ENCODE data around the gene MORN1.

Gene MORN1

DNA sequence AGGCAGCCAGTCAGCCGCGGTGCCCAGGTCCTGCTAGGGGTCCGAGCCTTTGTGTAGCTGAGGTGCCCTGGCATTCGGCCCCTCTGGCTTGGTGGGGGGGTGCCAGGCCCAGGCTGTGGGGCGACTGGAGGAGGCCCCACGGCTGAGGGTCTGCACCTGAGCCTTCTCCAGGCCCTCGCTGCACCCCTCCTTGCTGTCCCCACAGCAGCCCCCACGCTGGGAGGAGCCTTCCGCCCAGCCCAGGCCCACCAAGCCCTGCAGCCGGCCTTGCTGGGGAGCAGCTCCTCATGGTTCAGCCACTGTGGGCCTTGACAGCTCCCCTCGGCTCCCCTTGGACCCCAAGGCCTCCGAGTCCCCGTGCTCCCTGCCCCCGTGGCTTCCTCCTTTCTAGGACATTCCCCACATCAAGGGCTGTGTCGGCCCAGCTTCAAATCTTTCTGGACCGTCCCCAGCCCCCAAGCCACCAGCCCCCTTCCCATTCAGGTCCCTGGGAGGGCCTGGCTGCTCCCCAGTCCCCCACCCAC lies 67.8 kb downstream of the MORN1 start:
- Histone ChIP-seq H3K79me1 (replicated peaks; ENCODE audit: low read length, poor library complexity, severe bottlenecking) (no peaks in the 10 kb centered on the region), H2BK5ac (ENCODE audit: low read depth, low read length, poor library complexity, severe bottlenecking) (peak overlapping the region; percentile 12), H3K4me1 (ENCODE audit: control insufficient read depth, insufficient read depth, low read depth, low read length) (peaks cover 44% of the 10 kb centered on the region), H3K27me3 (ENCODE audit: control insufficient read depth in 1 of 2, insufficient read depth in 1 of 2, low read length in 2 of 2) (peaks cover 0 to 43% of the 10 kb centered on the region in 2 experiments), H3K23ac (ENCODE audit: low read length in 2 of 2) (no peak overlapping the region), H3K9me3 (ENCODE audit: control insufficient read depth, low read length) (no peaks in the 10 kb centered on the region), H3K9ac (ENCODE audit: low read length) (no peak overlapping the region), H3K18ac (ENCODE audit: low read depth in 1 of 2, low read length in 2 of 2) (no peak overlapping the region), H3K4ac (ENCODE audit: low read depth in 1 of 2, low read length in 2 of 2) (no peak overlapping the region), H2BK15ac (ENCODE audit: low read depth, poor library complexity, severe bottlenecking) (peak overlapping the region; percentile 2), H2BK12ac (ENCODE audit: low read length in 2 of 2) (peak overlapping the region in 1 of 2 experiments; percentile 94), H4K8ac (ENCODE audit: low read length) (no peak overlapping the region), H3K36me3 (ENCODE audit: control insufficient read depth in 1 of 2, insufficient read depth in 2 of 2, low read depth in 1 of 2, low read length in 2 of 2) (peaks cover 0 to 5% of the 10 kb centered on the region in 2 experiments), H3K4me2 (ENCODE audit: low read length, poor library complexity, severe bottlenecking) (no peak overlapping the region), H3K14ac (ENCODE audit: low read length in 2 of 2) (no peak overlapping the region), H4K91ac (ENCODE audit: low read length) (peak overlapping the region; percentile 9), H2AK5ac (ENCODE audit: low read length, severe bottlenecking) (peak overlapping the region; percentile 77), H2BK120ac (ENCODE audit: low read depth, low read length) (no peak overlapping the region), H2AFZ (ENCODE audit: low read depth, low read length) (no peak overlapping the region), H3K27ac (ENCODE audit: low read length, poor library complexity, severe bottlenecking) (no peak overlapping the region), H3K4me3 (ENCODE audit: insufficient read depth in 1 of 2, low read depth in 1 of 2, low read length in 2 of 2) (no peak overlapping the region)
- no peak for DNase-seq
- WGBS, result 92% methylated on average over 16 of the region's 16 CpGs

DNA sequence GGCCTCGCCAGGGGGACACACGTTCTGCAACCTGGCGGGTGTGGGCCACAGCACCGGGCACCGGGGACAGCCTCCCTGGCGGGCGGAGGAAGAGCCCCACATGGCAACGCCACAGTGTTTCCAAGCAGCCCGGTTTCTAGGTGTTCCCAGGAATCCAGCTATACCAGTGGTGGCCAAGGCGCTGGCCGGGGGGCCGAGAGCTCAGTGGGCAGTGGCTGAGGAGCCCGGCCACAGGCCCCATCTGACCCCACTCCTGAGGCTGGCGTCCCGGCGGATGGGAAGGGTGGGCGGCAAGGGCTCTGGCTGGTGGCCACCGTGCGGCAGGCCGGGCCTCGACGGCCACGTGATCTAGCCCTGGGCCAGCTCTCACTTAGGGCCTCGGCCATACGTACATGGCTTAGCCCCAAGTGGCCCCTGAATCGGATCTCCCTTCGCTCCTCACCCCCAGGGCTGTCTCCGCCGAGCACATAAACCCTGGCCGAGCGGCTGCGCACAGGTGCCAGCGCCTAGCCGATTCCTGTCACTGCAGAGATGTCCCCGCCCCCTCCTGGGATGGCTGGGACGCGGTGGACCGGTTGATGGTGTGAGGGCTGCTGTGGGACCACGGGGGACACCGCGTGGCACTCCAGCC lies 68.7 kb downstream of the MORN1 start:
- Histone ChIP-seq H3K9ac (ENCODE audit: low read length) (peak overlapping the region; percentile 93), H3K18ac (ENCODE audit: low read depth in 1 of 2, low read length in 2 of 2) (peak overlapping the region; percentile 71 to 84), H3K27ac (ENCODE audit: low read length, poor library complexity, severe bottlenecking) (peak overlapping the region; percentile 97), H2BK120ac (ENCODE audit: low read depth, low read length) (peak overlapping the region; percentile 64), H2BK15ac (ENCODE audit: low read depth, poor library complexity, severe bottlenecking) (peak overlapping the region; percentile 75), H2AFZ (ENCODE audit: low read depth, low read length) (peak overlapping the region; percentile 6), H3K4ac (ENCODE audit: low read depth in 1 of 2, low read length in 2 of 2) (peak overlapping the region; percentile 45 to 57), H2AK5ac (ENCODE audit: low read length, severe bottlenecking) (peak overlapping the region; percentile 77), H2BK12ac (ENCODE audit: low read length in 2 of 2) (peak overlapping the region; percentile 0 to 98), H3K79me1 (replicated peaks; ENCODE audit: low read length, poor library complexity, severe bottlenecking) (no peaks in the 10 kb centered on the region), H3K23ac (ENCODE audit: low read length in 2 of 2) (no peak overlapping the region), H4K8ac (ENCODE audit: low read length) (peak overlapping the region; percentile 76), H3K4me1 (ENCODE audit: control insufficient read depth, insufficient read depth, low read depth, low read length) (peaks cover 51% of the 10 kb centered on the region), H3K36me3 (ENCODE audit: control insufficient read depth in 1 of 2, insufficient read depth in 2 of 2, low read depth in 1 of 2, low read length in 2 of 2) (peaks cover 0 to 5% of the 10 kb centered on the region in 2 experiments), H3K4me3 (ENCODE audit: insufficient read depth in 1 of 2, low read depth in 1 of 2, low read length in 2 of 2) (peak overlapping the region in 1 of 2 experiments; percentile 29), H4K91ac (ENCODE audit: low read length) (peak overlapping the region; percentile 72), H3K27me3 (ENCODE audit: control insufficient read depth in 1 of 2, insufficient read depth in 1 of 2, low read length in 2 of 2) (peaks cover 0 to 48% of the 10 kb centered on the region in 2 experiments), H3K4me2 (ENCODE audit: low read length, poor library complexity, severe bottlenecking) (no peak overlapping the region), H2BK5ac (ENCODE audit: low read depth, low read length, poor library complexity, severe bottlenecking) (peak overlapping the region; percentile 92), H3K14ac (ENCODE audit: low read length in 2 of 2) (peak overlapping the region in 1 of 2 experiments; percentile 62), H3K9me3 (ENCODE audit: control insufficient read depth, low read length) (no peaks in the 10 kb centered on the region)
- WGBS, result 90% methylated on average over 41 of the region's 41 CpGs
- DNase-seq, result no peak

DNA sequence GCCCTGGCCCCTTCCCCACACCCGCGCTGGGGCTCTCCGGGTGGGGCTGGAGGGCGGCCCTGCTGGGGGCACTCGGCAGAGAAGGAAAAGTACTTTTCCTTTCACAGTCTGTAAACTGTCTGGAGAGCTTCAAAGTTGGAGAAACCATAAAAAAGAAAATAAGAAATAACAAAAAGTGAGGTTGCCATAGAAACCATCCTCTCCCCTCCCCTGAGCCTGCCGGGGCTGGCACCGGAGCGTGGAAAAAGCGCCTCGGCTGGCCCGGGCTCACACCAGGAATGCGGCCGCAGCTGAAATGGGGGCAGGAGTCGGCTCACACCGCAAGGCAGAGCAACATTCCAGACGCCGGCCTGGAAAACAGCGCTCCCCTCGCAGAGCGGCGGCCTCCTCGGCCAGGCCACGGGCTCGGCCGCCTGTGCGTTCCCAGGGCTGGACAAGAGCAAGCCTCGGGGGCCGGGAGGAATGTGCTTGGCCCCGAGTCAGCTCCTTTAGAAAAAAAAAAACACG lies 69.2 kb downstream of the MORN1 start:
- no peak overlapping the region for H2AK5ac ChIP-seq (ENCODE audit: low read length, severe bottlenecking)
- H3K14ac ChIP-seq (ENCODE audit: low read length in 2 of 2), result no peak overlapping the region
- no peak overlapping the region for H3K23ac ChIP-seq (ENCODE audit: low read length in 2 of 2)
- 5% methylated on average over 28 of the region's 30 CpGs for WGBS
- DNase-seq, result peak; percentile 97
- no peaks in the 10 kb centered on the region for H3K9me3 ChIP-seq (ENCODE audit: control insufficient read depth, low read length)
- H4K91ac ChIP-seq (ENCODE audit: low read length), result peak overlapping the region; percentile 72
- peak overlapping the region; percentile 93 for H3K9ac ChIP-seq (ENCODE audit: low read length)
- peak overlapping the region in 1 of 2 experiments; percentile 29 for H3K4me3 ChIP-seq (ENCODE audit: insufficient read depth in 1 of 2, low read depth in 1 of 2, low read length in 2 of 2)
- peaks cover 0 to 5% of the 10 kb centered on the region in 2 experiments for H3K36me3 ChIP-seq (ENCODE audit: control insufficient read depth in 1 of 2, insufficient read depth in 2 of 2, low read depth in 1 of 2, low read length in 2 of 2)
- H2AFZ ChIP-seq (ENCODE audit: low read depth, low read length), result peak overlapping the region; percentile 6
- peak overlapping the region in 1 of 2 experiments; percentile 98 for H2BK12ac ChIP-seq (ENCODE audit: low read length in 2 of 2)
- H2BK15ac ChIP-seq (ENCODE audit: low read depth, poor library complexity, severe bottlenecking), result peak overlapping the region; percentile 87
- H2BK5ac ChIP-seq (ENCODE audit: low read depth, low read length, poor library complexity, severe bottlenecking), result peak overlapping the region; percentile 94
- H4K8ac ChIP-seq (ENCODE audit: low read length), result peak overlapping the region; percentile 76
- H3K27ac ChIP-seq (ENCODE audit: low read length, poor library complexity, severe bottlenecking), result peak overlapping the region; percentile 97
- H3K27me3 ChIP-seq (ENCODE audit: control insufficient read depth in 1 of 2, insufficient read depth in 1 of 2, low read length in 2 of 2), result peaks cover 0 to 48% of the 10 kb centered on the region in 2 experiments
- peak overlapping the region; percentile 45 to 57 for H3K4ac ChIP-seq (ENCODE audit: low read depth in 1 of 2, low read length in 2 of 2)
- H3K18ac ChIP-seq (ENCODE audit: low read depth in 1 of 2, low read length in 2 of 2), result peak overlapping the region; percentile 71 to 85
- no peaks in the 10 kb centered on the region for H3K79me1 ChIP-seq (replicated peaks; ENCODE audit: low read length, poor library complexity, severe bottlenecking)
- peak overlapping the region; percentile 51 for H3K4me2 ChIP-seq (ENCODE audit: low read length, poor library complexity, severe bottlenecking)
- H3K4me1 ChIP-seq (ENCODE audit: control insufficient read depth, insufficient read depth, low read depth, low read length), result peaks cover 57% of the 10 kb centered on the region
- peak overlapping the region; percentile 89 for H2BK120ac ChIP-seq (ENCODE audit: low read depth, low read length)
